IMR-90 (cell line): ENCODE results near the gene RECK.

Source experiments
- CEBPB ChIP-seq: IDR thresholded peaks from 2 replicates; pipeline ENCODE4 v1.6.1; 2012; ENCODE audit warnings: low read depth, low read length, improper control_type of control experiment
- MXI1 ChIP-seq: IDR thresholded peaks from 2 replicates; pipeline ENCODE4 v1.6.1; 2012; ENCODE audit warnings: low read depth, mild to moderate bottlenecking, low read length, moderate library complexity, borderline replicate concordance
- POLR2A ChIP-seq: IDR thresholded peaks from 2 replicates; pipeline ENCODE4 v1.6.1; 2012; ENCODE audit warnings: mild to moderate bottlenecking, low read depth, low read length
- RAD21 ChIP-seq: IDR thresholded peaks from 2 replicates; pipeline ENCODE4 v1.6.1; 2012; ENCODE audit warnings: low read length, improper control_type of control experiment
- RFX5 ChIP-seq: IDR thresholded peaks from 2 replicates; pipeline ENCODE4 v1.8.0; 2012; ENCODE audit warnings: low read depth, mild to moderate bottlenecking, low read length, moderate library complexity
- SMC3 ChIP-seq: fragments of 150-350 bp; IDR thresholded peaks from 2 replicates; pipeline ENCODE4 v1.6.1; 2016; ENCODE audit warnings: low read depth, mild to moderate bottlenecking, antibody characterized with exemption, low read length, moderate library complexity
- TF ChIP-seq, protein P1 (sequence below): conservative IDR thresholded peaks from 2 replicates; pipeline ENCODE4 v1.5.1; 2012; ENCODE audit warnings: mild to moderate bottlenecking, low read depth, low read length, improper control_type of control experiment

DNA sequence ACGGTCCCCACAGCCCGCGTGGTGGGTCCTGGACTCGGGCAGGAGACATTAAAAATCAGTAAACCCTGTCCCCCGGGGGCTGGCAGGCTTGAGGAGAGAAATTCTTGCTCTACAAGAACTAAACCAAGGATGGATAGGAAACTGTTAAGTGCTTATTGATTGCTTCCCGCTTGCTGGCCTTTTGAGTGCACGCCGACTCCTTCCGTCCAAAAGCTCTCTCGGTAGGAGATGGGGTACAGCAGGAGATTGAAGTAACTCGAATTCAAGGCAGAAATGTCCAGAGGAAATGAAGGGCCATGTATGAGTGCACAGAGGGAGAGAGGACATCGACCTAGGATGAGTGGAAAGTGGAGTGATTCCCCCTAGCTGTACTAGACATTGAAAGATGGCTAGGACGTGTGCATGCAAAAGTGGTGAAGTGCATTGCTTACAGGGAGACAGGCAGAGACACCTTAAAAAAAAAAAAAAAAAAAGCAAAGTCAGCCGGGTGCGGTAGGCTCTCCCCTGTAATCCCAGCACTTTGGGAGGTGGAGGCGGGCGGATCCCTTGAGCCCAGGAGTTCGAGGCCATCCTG is 923 bp downstream of the RECK start:
- TF ChIP-seq POLR2A = no peak
- TF ChIP-seq CEBPB = no peak
- no peak for TF ChIP-seq SMC3
- TF ChIP-seq, protein P1, sequence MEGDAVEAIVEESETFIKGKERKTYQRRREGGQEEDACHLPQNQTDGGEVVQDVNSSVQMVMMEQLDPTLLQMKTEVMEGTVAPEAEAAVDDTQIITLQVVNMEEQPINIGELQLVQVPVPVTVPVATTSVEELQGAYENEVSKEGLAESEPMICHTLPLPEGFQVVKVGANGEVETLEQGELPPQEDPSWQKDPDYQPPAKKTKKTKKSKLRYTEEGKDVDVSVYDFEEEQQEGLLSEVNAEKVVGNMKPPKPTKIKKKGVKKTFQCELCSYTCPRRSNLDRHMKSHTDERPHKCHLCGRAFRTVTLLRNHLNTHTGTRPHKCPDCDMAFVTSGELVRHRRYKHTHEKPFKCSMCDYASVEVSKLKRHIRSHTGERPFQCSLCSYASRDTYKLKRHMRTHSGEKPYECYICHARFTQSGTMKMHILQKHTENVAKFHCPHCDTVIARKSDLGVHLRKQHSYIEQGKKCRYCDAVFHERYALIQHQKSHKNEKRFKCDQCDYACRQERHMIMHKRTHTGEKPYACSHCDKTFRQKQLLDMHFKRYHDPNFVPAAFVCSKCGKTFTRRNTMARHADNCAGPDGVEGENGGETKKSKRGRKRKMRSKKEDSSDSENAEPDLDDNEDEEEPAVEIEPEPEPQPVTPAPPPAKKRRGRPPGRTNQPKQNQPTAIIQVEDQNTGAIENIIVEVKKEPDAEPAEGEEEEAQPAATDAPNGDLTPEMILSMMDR = no peak
- TF ChIP-seq RFX5 = no peak
- TF ChIP-seq MXI1 = no peak
- TF ChIP-seq RAD21 = no peak
